ENCODE measurements around the gene KBTBD6.

Gene KBTBD6

DNA sequence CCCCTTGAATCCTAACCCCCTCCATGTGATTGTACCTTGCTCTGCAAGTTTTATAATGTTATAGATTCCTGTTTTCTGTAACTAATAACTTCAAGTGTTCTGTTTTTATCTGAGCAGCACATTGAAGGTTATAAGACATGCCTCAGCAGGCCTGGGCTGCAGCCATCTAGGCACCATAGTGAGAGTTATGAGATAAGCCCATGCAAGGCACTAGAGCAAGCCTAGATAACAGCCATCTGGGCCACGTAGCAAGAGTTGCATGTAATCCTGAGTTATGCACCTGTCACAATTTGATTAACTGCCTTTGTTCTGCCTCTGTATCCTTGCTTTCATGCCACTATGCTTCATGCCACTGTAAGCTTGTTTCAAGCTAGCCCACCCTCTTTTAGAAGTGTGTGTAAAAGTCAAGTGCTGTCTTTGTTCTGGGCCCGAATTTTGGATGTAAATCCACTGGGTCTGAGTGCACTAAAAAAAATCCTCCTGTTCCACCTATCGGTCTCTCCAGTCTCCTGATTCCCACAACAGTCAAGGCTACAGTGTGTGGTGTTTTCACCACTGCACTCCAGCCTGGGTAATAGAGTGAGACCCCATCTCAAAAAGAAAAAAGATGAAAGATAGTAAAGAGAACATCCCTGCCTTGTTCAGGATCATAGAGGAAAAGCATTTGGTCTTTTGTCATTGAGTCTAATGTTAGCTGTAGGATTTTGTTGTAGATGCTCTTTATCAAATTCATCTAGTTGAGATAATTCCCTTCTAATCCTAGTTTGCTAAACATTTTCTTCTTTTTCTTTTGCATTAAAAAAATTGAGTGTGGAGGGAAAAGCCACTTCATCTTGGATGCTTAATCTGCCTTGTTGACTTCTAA is 16.0 kb upstream of the KBTBD6 start (continued):
- TF ChIP-seq KLF1 (tag by site-specific recombination; IDR thresholded peaks at IDR 0.05) (no peak), ZNF621 (tag by site-specific recombination; IDR thresholded peaks at IDR 0.05) (peak; percentile 83), ZBTB21 (tag by site-specific recombination; IDR thresholded peaks at IDR 0.05) (0 out of 2 replicates have a peak, but pooled peaks have one; percentile 24), SCRT2 (tag by site-specific recombination; IDR thresholded peaks at IDR 0.05) (no peak), ZNF169 (tag by site-specific recombination; IDR thresholded peaks at IDR 0.05) (peak; percentile 94), ZNF202 (tag by site-specific recombination; IDR thresholded peaks at IDR 0.05; ENCODE audit: borderline replicate concordance) (no peak), ZNF175 (tag by site-specific recombination; IDR thresholded peaks at IDR 0.05) (no peak), ZNF341 (tag by site-specific recombination; IDR thresholded peaks at IDR 0.05; ENCODE audit: low read depth) (no peak), ZNF626 (tag by site-specific recombination; IDR thresholded peaks at IDR 0.05) (peak; percentile 99), ZNF776 (tag by site-specific recombination; IDR thresholded peaks at IDR 0.05; ENCODE audit: borderline replicate concordance) (no peak), ZNF561 (tag by site-specific recombination; IDR thresholded peaks at IDR 0.05; ENCODE audit: borderline replicate concordance) (no peak), ZNF548 (tag by site-specific recombination; IDR thresholded peaks at IDR 0.05) (no peak), GLI2 (tag by site-specific recombination; IDR thresholded peaks at IDR 0.05; ENCODE audit: borderline replicate concordance, low read depth) (no peak), ZNF10 (tag by site-specific recombination; IDR thresholded peaks at IDR 0.05) (no peak), ZFP37 (tag by site-specific recombination; IDR thresholded peaks at IDR 0.05) (peak; percentile 79; the same call in 1 of the 2 replicates)
- TF ChIP-seq, protein P1, sequence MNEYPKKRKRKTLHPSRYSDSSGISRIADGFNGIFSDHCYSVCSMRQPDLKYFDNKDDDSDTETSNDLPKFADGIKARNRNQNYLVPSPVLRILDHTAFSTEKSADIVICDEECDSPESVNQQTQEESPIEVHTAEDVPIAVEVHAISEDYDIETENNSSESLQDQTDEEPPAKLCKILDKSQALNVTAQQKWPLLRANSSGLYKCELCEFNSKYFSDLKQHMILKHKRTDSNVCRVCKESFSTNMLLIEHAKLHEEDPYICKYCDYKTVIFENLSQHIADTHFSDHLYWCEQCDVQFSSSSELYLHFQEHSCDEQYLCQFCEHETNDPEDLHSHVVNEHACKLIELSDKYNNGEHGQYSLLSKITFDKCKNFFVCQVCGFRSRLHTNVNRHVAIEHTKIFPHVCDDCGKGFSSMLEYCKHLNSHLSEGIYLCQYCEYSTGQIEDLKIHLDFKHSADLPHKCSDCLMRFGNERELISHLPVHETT (tag by site-specific recombination; IDR thresholded peaks at IDR 0.05) = peak; percentile 85
- TF ChIP-seq, protein P2, sequence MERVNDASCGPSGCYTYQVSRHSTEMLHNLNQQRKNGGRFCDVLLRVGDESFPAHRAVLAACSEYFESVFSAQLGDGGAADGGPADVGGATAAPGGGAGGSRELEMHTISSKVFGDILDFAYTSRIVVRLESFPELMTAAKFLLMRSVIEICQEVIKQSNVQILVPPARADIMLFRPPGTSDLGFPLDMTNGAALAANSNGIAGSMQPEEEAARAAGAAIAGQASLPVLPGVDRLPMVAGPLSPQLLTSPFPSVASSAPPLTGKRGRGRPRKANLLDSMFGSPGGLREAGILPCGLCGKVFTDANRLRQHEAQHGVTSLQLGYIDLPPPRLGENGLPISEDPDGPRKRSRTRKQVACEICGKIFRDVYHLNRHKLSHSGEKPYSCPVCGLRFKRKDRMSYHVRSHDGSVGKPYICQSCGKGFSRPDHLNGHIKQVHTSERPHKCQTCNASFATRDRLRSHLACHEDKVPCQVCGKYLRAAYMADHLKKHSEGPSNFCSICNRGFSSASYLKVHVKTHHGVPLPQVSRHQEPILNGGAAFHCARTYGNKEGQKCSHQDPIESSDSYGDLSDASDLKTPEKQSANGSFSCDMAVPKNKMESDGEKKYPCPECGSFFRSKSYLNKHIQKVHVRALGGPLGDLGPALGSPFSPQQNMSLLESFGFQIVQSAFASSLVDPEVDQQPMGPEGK (tag by site-specific recombination; IDR thresholded peaks at IDR 0.05) = no peak
- TF ChIP-seq, protein P3, sequence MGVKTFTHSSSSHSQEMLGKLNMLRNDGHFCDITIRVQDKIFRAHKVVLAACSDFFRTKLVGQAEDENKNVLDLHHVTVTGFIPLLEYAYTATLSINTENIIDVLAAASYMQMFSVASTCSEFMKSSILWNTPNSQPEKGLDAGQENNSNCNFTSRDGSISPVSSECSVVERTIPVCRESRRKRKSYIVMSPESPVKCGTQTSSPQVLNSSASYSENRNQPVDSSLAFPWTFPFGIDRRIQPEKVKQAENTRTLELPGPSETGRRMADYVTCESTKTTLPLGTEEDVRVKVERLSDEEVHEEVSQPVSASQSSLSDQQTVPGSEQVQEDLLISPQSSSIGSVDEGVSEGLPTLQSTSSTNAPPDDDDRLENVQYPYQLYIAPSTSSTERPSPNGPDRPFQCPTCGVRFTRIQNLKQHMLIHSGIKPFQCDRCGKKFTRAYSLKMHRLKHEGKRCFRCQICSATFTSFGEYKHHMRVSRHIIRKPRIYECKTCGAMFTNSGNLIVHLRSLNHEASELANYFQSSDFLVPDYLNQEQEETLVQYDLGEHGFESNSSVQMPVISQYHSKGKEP (tag by site-specific recombination; IDR thresholded peaks at IDR 0.05) = no peak
- TF ChIP-seq, protein P4, sequence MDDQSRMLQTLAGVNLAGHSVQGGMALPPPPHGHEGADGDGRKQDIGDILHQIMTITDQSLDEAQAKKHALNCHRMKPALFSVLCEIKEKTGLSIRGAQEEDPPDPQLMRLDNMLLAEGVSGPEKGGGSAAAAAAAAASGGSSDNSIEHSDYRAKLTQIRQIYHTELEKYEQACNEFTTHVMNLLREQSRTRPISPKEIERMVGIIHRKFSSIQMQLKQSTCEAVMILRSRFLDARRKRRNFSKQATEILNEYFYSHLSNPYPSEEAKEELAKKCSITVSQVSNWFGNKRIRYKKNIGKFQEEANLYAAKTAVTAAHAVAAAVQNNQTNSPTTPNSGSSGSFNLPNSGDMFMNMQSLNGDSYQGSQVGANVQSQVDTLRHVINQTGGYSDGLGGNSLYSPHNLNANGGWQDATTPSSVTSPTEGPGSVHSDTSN (CRISPR knock-in tag; IDR thresholded peaks at IDR 0.05) = no peak
- TF ChIP-seq, protein P5, sequence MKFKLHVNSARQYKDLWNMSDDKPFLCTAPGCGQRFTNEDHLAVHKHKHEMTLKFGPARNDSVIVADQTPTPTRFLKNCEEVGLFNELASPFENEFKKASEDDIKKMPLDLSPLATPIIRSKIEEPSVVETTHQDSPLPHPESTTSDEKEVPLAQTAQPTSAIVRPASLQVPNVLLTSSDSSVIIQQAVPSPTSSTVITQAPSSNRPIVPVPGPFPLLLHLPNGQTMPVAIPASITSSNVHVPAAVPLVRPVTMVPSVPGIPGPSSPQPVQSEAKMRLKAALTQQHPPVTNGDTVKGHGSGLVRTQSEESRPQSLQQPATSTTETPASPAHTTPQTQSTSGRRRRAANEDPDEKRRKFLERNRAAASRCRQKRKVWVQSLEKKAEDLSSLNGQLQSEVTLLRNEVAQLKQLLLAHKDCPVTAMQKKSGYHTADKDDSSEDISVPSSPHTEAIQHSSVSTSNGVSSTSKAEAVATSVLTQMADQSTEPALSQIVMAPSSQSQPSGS (tag by site-specific recombination; IDR thresholded peaks at IDR 0.05; ENCODE audit: low read depth) = no peak
- TF ChIP-seq, protein P6, sequence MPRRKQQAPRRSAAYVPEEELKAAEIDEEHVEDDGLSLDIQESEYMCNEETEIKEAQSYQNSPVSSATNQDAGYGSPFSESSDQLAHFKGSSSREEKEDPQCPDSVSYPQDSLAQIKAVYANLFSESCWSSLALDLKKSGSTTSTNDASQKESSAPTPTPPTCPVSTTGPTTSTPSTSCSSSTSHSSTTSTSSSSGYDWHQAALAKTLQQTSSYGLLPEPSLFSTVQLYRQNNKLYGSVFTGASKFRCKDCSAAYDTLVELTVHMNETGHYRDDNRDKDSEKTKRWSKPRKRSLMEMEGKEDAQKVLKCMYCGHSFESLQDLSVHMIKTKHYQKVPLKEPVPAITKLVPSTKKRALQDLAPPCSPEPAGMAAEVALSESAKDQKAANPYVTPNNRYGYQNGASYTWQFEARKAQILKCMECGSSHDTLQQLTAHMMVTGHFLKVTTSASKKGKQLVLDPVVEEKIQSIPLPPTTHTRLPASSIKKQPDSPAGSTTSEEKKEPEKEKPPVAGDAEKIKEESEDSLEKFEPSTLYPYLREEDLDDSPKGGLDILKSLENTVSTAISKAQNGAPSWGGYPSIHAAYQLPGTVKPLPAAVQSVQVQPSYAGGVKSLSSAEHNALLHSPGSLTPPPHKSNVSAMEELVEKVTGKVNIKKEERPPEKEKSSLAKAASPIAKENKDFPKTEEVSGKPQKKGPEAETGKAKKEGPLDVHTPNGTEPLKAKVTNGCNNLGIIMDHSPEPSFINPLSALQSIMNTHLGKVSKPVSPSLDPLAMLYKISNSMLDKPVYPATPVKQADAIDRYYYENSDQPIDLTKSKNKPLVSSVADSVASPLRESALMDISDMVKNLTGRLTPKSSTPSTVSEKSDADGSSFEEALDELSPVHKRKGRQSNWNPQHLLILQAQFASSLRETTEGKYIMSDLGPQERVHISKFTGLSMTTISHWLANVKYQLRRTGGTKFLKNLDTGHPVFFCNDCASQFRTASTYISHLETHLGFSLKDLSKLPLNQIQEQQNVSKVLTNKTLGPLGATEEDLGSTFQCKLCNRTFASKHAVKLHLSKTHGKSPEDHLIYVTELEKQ (tag by site-specific recombination; IDR thresholded peaks at IDR 0.05; ENCODE audit: borderline replicate concordance) = 0 out of 2 replicates have a peak, but pooled peaks have one; percentile 28
- TF ChIP-seq, protein P7, sequence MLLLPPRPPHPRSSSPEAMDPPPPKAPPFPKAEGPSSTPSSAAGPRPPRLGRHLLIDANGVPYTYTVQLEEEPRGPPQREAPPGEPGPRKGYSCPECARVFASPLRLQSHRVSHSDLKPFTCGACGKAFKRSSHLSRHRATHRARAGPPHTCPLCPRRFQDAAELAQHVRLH (tag by site-specific recombination; IDR thresholded peaks at IDR 0.05) = no peak
- TF ChIP-seq, protein P8, sequence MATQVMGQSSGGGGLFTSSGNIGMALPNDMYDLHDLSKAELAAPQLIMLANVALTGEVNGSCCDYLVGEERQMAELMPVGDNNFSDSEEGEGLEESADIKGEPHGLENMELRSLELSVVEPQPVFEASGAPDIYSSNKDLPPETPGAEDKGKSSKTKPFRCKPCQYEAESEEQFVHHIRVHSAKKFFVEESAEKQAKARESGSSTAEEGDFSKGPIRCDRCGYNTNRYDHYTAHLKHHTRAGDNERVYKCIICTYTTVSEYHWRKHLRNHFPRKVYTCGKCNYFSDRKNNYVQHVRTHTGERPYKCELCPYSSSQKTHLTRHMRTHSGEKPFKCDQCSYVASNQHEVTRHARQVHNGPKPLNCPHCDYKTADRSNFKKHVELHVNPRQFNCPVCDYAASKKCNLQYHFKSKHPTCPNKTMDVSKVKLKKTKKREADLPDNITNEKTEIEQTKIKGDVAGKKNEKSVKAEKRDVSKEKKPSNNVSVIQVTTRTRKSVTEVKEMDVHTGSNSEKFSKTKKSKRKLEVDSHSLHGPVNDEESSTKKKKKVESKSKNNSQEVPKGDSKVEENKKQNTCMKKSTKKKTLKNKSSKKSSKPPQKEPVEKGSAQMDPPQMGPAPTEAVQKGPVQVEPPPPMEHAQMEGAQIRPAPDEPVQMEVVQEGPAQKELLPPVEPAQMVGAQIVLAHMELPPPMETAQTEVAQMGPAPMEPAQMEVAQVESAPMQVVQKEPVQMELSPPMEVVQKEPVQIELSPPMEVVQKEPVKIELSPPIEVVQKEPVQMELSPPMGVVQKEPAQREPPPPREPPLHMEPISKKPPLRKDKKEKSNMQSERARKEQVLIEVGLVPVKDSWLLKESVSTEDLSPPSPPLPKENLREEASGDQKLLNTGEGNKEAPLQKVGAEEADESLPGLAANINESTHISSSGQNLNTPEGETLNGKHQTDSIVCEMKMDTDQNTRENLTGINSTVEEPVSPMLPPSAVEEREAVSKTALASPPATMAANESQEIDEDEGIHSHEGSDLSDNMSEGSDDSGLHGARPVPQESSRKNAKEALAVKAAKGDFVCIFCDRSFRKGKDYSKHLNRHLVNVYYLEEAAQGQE (tag by site-specific recombination; IDR thresholded peaks at IDR 0.05) = no peak
